ENCODE results near the gene SIPA1L2.
"Not testable (repeated sequence)": the region's sequence is repeated elsewhere in the genome, so short reads cannot be mapped to it uniquely, and the experiment has no call there.

SIPA1L2 gene

DNA sequence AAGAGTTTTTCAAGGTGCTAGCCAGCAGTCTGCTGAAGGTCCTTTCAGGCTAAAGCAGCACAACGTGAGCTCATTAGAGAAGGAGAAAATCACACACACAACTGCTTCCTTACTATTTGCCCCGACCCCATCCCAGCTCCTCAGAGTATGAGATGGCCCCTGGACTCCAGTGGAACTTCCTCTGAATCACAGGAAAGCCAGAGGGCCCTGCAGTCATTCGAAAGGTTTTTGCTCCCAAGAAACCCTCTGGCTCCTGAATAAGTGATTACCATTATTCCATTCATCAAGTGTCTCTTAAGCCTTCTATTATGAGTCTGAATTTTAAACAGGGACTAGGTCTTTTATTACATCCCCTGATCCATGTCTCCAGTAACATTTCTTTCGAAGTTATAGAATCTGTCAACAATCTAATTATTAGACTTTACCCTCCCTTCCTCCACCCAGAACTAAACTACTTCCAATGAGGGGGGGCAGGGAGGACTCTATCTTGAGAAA is 14.6 kb downstream of the SIPA1L2 start:
- DNase-seq (ENCODE audit: low spot score): no peak

DNA sequence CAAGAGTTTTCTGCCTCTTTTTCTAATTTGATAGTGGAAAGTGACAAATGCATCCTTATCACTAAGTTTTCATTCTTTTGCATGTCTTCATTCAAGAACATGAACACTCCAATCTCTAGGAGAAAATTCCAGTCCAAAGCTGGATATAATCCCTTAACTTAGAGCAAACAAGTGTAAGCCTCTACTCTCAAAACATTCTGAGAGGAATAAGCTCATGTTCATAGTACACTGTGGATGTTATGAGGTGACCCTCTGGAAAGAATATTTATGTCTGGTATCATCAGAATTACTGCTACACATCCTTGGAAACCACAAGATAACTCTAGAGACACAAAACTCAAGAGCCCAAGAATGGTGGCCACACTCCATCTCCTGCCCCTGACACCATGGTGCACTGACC is 15.1 kb downstream of the SIPA1L2 start:
- no peak for DNase-seq (ENCODE audit: low spot score)

DNA sequence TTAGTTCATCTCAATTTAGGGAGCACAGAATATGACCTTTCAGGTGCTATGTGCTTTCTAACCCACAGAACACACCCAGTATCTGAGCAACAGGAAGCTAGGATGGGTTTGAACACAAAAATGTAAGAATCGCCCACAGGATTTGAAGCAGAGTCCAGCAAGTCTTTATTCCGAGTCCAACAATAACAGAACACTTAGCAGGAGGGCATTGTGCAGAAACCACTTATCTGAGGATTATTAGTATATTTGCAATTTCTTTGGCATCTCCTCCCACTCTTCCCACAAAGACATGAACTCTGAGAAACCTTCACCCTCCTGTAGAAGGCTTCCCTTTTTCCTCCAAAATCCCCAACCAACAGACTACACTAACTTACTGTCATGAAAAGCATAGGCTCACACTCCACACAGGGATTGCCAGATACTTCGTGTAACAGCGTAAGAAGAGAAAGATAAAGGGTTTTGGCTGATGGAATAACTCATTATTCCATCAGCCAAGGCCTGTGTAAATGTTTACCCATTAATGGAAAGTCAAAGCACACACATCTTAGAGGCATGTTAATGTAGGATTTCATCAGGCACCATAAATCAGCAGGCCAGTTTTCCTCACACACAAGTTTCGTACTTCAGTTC is 16.1 kb downstream of the SIPA1L2 start:
- DNase-seq (ENCODE audit: low spot score): no peak

DNA sequence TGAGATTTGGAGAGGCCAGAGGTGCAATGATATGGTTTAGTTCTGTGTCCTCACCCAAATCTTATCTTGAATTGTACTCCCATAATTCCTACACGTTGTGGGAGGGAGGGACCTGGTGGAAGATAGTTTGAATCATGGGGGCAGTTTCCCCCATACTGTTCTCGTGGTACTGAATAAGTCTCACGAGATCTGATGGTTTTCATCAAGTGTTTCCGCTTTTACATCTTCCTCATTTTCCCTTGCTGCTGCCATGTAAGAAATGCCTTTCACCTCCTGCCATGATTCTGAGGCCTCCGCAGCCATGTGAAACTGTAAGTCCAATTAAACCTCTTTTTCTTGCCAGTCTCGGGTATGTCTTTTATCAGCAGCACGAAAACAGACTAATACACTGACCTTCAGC is 17.1 kb downstream of the SIPA1L2 start:
- DNase-seq (ENCODE audit: low spot score): not testable (repeated sequence)

DNA sequence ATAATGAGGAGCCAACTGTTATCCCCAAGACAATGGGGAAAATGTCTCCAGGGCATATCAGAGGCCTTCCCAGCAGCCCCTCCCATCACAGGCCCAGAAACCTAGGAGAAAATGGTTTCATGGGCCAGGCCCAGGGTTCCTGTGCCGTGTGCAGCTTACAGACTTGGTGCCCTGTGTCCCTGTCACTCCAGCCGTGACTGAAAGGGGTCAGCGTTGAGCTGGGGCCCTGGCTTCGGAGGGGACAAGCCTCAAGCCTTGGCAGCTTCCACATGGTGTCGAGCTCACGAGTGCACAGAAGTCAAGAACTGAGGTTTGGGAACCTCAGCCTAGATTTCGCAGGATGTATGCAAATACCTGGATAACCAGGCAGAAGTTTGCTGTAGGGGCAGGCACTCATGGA is 18.1 kb downstream of the SIPA1L2 start:
- DNase-seq (ENCODE audit: low spot score): no peak

DNA sequence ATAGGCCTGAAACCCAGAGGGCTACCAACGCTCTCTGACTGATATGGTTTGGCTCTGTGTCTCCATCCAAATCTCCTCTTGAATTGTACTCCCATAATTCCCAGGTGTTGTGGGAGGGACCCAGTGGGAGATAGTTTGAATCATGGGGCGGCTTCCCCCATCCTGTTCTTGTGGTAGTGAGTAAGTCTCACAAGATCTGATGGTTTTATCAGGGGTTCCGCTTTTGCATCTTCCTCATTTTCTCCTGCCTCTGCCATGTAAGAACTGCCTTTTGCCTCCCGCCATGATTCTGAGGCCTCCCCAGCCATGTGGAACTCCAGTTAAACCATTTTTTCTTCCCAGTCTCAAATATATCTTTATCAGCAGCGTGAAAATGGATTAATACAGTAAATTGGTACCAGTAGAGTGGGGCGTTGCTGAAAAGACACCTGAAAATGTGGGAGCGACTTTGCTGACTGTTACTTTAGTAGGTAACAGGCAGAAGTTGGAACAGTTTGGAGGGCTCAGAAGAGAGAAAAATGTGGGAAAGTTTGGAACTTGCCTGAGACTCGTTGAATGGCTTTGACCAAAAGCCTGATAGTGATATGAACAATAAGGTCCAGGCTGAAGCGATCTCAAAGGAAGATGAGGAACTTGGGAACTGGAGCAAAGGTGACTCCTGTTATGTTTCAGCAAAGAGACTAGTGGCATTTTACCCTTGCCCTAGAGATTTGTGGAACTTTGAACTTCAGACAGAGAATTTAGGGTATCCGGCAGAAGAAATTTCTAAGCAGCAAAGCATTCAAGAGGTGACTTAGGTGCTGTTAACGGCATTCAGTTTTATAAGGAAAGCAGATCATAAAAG is 18.8 kb downstream of the SIPA1L2 start:
- peak; percentile 42 for DNase-seq (ENCODE audit: low spot score)

DNA sequence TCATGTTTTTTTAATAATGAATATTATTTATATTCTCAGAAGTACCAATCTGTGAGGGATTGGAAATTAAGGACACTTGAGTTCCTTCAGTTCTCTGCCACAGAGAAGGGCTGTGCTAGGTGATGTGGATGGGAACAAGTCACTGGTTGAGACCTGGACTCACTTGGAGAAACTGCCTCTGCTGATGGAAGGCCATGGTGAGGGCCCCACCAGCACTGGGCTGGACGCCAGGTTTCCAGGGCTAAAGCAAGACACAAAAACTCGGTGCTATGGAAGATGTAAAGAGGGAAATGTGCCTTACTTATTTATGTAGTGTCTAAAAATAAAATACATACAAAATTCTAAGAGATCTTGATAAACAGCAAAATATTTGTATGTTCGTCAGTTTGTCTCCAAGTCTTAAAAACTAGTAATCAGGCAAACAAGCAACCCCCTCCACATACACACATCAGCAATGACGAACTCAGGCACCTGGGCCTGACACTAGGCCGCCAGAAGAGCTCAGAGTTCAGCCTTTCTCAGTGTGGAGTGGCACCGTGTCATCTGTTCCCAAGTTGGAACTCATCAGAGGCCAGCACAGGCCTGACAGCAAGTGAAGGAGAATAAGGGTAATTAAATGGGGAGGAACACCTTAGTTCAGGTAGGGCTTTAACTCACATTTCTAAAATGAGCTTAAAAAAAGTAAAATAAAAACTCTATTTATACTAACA is 19.6 kb downstream of the SIPA1L2 start:
- DNase-seq (ENCODE audit: low spot score): no peak

DNA sequence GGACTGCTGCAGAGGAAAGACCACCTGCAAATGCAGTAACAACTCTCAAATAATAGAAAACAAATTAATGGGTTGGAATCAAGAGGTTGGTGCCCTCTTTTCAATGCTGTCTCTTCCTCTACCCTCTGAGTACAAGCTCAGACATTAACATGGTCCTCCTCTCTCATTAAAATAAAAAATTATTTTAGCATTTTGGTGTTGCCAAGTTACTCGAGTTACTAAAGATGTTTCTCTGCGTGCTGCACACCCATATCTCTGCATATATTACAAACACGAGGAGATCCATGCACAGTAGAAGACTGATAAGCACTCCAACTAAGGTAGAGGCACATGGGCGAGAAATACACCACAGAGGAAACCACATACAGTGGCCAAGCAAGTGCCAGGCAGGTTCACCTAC is 21.5 kb downstream of the SIPA1L2 start:
- no peak for DNase-seq (ENCODE audit: low spot score)

DNA sequence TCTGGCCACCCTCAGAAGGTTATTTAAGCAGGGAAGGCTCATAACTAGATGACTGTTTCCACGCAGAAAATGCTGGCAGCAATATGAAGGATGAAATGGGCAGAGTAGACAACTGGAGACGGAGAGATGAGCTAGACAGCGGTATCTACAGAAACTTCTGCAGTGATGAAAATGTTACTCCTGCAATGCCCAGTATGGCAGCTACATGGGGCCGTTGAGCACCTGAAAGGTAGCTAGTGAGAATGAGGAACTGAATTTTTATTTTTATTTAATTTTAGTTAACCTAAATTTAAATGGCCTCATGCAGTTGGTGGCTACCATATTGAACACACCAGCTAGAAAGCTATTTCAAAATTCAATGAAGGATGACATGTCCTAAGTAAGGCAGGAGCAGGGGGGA is 27.3 kb downstream of the SIPA1L2 start:
- DNase-seq (ENCODE audit: low spot score): no peak

DNA sequence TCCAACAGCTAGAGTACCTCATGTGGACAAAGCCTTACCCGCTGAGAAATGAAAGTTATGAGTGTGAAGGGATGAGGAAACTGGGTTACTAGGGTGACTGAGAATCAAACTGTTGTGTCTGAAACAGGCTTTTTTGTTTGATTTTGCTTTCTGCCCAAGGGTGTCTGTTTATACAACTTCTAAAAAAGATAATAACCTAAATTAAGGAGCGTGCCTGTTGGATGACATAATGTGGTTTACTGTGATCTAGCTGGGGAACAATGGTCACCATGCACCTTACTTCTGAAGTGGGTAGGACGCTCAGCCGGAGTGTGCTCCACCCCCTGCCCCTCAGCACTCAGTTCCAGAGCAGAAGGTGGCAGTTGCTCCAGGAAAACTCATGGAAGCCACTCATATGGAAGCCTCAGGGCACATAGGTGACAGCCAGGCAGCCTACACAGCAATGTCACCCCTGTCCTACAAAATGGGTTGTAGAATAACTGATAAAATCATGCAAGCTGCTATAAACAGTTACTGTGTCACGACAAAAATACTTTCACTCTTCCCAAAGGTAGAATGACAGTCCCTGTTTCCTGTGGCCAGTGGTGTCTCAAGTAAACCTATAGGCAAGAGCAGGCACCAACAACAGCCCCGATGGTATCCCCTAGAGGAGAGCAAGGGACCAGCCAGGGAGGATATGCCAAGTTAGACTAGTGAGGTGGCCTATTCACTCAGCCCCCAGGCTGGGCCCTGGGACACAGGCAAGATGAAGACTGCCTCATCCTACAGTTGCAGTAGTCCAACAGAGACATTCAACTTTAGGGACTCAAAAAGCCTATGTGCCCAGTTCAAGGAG is 29.3 kb downstream of the SIPA1L2 start:
- no peak for DNase-seq (ENCODE audit: low spot score)

DNA sequence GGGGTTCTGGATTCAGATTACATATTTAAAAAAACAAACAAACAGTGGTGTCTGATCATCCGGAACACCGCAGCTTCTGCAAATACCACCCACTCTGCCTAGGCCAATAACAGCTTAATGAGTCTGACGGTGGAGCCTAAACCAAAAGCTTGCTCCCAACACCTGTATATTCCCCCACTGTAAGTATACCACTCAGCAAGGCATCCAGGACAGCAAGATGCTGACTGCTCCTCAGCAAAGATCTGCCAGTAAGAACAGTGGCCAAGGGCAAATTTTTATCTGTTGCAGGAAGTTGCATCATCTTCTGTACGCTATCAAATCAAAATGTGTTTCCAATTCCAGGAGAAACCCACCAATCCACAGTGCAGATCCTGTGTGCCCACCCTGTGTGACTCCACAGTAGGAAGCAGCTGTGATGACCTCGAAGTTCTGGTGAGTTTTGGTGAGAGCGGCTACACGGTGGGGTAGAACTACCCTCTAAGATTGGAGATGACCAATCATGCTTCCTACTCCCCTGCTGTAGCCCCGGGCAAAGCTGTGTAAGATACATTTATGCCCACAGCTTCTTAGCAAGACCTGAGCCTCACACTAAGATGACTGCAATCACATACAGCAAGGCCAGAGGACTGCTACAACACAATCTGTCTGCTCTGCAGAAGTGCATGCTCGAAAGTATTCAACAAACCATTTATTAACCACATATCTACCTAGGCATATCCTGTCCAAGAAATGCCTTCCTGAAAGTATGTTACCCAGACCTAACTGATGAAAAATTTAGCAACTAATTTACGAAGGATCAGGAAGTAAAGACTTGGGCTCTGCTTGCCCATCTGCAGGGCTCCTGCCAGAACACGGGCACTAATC is 30.5 kb downstream of the SIPA1L2 start:
- DNase-seq (ENCODE audit: low spot score): no peak

DNA sequence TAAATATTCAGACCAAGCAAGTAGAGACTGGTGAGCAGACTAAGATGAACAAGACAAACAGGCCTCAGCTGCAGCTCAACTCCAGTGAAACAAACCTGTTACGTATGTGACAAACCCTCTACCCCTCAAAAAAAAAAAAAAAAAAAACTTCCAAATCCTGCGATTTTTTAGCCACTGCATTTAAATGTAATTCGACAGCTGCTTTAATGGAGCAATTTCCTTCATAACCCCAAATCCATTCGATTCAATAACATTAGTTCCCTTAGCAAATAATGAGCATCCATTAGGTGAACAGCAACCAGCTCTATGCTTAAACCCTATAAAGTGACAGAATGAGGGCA is 31.1 kb downstream of the SIPA1L2 start:
- no peak for DNase-seq (ENCODE audit: low spot score)

DNA sequence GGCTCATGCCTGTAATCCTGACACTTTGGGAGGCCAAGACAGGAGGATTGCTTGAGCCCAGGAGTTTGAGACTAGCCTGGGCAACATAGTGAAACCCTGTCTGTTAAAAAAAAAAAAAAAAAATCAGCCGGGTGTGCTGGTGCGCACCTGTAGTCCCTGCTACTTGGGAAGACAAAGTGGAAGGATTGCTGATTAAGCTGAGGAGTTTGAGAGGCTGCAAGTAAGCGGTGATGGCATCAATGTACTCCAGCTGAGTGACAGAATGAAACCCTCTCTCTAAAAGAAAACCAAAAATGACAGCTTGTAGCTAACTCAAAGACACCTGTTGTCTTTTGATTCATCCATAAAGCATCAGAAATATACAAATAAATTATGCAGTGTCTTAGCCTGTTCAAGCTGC is 31.8 kb downstream of the SIPA1L2 start:
- no peak for DNase-seq (ENCODE audit: low spot score)

DNA sequence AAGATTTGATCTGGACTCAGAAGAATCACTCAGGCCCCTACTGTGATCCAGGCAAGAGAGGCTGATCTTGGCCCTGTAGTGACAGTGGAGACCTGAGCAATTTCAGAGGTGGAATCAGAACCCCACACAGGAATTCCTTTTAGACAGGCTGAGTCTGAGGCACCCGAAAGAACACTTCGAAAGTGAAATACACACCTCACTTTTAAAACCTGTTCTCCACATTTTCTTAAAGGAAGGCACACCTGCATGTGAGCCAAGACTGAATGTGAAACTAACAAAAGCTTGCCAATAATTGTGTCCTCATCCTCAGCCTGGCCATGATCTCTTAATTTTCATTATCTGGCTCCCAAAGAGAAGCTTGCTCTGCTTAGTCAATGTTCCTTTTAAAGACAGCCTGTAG is 32.2 kb downstream of the SIPA1L2 start:
- DNase-seq (ENCODE audit: low spot score): no peak

DNA sequence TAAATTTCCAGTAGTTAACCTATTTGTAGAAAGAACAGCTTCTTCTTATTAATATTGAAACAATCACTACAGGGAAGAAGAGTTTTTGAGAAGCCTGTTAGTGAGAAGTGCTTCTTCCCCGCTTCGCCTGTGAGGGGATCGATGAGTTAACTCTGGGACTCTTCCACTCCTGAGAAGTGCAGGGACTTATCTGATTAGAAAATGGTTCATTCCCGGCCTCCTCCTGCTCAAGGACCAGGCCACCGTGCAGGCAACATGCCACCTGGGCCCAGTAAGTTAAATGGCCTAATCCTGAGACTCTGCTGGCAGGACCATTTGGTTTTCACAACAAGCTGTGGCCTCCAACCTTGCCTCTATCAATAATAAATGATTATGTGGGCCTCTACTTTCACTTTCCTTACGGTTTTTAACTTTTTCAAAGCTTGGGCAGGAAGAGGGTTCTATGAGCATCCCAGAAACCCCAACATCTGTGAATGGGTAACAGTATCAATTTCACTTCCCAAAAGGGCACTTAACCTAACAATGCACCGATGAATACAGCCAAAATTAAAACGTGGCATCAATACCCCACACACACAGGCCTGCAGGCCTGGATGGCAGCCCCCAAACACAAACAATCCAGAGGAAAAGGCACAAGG is 33.1 kb downstream of the SIPA1L2 start:
- DNase-seq (ENCODE audit: low spot score): no peak

DNA sequence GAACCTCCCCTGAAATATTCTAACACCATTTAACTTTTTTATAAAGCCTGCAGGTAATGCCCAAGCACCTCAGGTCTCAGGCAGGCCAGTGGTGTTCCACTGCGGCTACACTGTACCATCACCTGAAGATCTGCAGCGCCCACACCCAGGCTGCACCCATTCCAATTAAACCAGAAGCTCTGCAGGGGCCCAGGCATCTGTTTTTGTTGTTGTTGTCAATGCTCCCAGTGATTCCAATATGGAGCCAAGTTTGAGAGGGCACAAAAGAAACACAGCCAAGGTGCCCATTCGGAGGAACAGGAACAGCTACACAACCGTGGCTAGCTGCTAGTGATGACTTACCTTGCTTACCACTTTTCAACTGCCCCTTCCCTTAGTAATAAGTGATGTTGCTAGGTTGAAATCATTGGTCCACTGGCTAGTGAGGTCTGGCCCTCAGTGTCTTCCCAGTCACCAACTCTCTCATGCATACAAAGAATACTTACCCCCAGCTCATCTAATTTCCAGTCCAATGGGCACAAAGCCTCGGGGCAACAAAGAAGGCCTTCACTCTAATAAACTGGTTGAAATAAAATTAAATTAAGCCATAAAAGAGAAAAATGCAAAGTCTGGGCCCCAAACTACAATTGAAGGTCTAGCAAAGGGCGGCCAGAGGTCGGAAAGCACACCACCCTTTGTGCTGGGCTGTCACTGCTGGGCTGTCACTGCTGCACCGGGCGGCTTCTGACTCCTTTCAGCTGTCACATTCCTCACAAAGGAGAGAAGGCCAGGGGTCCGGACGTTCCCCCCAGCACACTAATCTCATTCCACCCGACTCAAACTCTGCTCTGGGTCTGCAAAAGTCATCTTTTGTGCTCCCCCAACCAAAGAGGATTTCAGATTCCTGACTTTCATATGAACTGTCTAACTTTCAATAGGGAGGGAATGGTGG is 34.9 kb downstream of the SIPA1L2 start:
- no peak for DNase-seq (ENCODE audit: low spot score)

DNA sequence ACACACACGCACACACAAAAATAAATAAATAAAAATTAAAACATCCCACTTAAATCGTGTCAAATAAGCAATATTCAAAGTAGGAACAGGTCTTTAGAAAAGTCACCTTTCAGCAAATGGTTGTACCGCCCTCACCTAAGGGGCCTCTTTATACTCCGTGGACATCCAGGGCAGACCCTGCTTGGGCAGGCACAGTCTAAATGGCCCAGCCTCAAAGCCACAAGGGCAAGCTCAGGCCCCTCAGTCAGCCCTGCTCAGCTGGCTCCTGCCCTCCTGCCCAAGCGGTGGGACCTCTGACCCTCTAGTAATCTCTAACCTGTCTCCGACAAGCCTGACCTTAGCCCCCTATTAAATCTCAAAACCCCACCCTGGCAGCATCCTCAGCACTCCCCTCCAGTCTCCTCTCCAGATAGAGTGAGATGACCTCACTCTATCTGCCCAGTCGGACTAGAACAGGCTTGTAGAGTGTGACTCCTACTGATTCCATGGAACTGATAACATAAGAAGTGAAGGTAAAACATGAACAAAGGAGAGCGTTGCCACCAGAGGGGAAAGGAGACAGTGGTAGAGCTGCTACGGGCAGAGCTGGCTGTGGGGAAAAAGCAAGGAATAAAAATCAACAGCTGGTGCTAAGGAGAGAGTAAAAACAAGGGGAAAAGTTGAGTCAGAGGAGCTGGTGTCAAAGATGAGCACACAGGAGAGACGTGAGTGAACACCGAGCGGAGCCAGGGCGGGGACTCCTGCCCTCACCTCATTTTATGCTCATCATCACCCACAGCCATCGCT is 36.0 kb downstream of the SIPA1L2 start:
- DNase-seq (ENCODE audit: low spot score): no peak

DNA sequence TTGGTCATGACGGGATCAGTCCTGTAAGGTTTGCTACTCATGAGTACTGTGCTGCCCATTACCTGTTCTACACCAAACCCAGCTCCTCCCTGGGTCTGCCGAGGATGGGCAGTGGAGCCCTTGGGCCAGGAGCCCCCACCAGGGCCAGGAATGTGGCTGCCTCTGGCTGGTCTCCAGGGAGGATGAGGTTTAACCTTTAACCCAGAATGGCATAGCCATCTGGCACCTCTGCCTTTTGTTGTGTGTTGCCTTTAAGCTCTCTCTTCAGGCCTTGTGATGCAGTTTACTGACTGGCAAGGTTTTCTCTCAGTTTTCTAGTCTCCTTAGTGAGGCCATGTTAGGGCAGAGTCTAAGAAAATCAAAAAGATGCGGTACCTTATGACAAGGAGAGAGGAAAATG is 38.6 kb downstream of the SIPA1L2 start:
- no peak for DNase-seq (ENCODE audit: low spot score)

DNA sequence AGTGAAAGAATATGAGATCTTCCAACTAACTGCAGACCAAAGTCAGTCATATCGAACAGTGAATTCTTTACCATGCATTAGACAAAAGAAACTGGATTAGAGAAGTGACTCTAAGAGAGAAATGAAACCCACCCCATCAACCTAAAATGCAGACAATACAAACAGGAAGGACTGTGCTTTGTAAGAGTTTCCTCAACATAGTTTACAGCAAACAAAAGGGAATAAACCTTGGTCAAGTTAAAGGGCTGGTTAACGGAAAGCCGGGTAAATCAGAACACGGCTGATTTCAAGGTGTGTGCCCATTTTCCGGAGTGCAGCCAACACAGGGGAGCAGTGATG is 39.2 kb downstream of the SIPA1L2 start:
- DNase-seq (ENCODE audit: low spot score): no peak
